ENCODE measurements around the gene ZNF678.
"Not testable (repeated sequence)": the region's sequence is repeated elsewhere in the genome, so short reads cannot be mapped to it uniquely, and the experiment has no call there.

Gene ZNF678

DNA sequence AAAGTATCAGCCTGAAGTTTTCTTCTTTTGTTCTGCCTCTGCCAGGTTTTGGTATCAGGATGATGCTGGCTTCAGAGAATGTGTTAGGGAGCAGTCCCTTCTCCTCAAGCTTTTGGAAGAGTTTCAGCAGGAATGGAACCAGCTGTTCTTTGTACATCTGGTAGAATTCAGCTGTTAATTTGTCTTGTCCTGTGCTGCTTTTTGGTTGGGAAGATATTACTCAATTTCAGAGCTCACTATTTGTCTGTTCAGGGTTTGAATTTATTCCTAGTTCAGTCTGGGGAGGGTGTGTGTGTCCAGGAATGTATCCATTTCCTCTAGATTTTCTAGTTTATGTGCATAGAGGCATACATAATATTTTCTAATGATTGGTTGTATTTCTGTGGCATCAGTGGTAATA is 12.8 kb downstream of the ZNF678 start:
- no peak overlapping the region for H3K4me3 ChIP-seq (ENCODE audit: low read depth, low read length)
- no peak for DNase-seq (ENCODE audit: low read depth)
- TF ChIP-seq, protein P1, sequence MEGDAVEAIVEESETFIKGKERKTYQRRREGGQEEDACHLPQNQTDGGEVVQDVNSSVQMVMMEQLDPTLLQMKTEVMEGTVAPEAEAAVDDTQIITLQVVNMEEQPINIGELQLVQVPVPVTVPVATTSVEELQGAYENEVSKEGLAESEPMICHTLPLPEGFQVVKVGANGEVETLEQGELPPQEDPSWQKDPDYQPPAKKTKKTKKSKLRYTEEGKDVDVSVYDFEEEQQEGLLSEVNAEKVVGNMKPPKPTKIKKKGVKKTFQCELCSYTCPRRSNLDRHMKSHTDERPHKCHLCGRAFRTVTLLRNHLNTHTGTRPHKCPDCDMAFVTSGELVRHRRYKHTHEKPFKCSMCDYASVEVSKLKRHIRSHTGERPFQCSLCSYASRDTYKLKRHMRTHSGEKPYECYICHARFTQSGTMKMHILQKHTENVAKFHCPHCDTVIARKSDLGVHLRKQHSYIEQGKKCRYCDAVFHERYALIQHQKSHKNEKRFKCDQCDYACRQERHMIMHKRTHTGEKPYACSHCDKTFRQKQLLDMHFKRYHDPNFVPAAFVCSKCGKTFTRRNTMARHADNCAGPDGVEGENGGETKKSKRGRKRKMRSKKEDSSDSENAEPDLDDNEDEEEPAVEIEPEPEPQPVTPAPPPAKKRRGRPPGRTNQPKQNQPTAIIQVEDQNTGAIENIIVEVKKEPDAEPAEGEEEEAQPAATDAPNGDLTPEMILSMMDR (conservative IDR thresholded peaks at IDR 0.05; ENCODE audit: low read depth, low read length): no peak

DNA sequence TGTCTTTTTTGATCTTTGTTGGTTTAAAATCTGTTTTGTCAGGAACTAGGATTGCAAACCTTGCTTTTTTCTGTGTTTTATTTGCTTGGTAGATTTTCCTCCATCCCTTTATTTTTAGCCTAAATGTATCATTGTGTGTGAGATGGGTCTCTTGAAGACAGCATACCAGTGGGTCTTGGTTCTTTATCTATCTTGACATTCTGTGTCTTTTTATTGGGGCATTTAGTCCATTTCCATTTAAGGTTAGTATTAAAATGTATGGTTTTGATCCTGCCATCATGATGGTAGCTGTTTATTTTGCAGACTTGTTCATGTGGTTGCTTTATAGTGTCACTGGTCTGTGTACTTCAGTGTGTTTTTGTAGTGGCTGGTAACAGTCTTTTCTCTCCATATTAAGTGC is 14.1 kb downstream of the ZNF678 start:
- H3K4me3 ChIP-seq (ENCODE audit: low read depth, low read length): no peak overlapping the region
- TF ChIP-seq, protein P1 (conservative IDR thresholded peaks at IDR 0.05; ENCODE audit: low read depth, low read length): no peak
- no peak for DNase-seq (ENCODE audit: low read depth)

DNA sequence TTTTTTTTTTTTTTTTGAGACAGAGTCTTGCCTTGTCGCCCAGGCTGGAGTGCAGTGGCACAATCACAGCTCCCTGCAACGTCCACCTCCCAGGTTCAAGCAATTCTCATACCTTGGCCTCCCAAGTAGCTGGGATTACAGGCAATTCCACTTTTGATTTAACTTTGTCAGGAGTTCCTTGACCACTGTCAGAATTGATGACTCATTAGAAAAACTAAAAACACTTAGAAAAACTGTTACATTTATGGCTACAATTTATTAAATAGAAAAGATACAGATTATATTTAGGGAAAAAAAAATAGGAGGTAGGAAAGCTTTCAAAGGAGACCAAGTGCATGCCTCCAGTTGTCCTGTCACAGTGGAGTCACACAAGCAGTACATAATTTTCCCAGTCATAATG is 20.0 kb downstream of the ZNF678 start:
- TF ChIP-seq, protein P1 (conservative IDR thresholded peaks at IDR 0.05; ENCODE audit: low read depth, low read length): no peak

DNA sequence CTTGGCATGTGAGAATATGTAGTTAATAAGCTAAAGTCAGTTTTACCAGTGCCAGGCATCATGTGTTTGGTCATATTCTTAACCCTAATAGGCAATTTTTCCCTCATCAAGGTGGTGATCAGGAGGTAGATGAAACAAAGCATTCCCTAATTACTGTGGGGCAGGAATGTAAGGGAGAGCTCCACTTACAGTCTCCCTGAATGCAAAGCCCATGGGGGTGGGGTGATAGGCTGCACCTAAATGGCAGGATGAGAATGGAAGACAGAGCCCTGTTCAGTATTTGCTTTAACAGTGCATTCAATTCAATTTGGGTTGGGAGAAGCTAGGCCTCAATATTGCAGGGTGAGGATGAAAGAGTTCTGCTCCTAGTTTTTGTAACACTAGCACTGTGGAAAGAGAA is 23.4 kb downstream of the ZNF678 start:
- TF ChIP-seq, protein P1 (conservative IDR thresholded peaks at IDR 0.05; ENCODE audit: low read depth, low read length): no peak
- H3K4me3 ChIP-seq (ENCODE audit: low read depth, low read length): no peak overlapping the region
- no peak for DNase-seq (ENCODE audit: low read depth)

More for the DNA sequence above, 20.0 kb downstream of the ZNF678 start:
- peak; percentile 6 for DNase-seq (ENCODE audit: low read depth)
- no peak overlapping the region for H3K4me3 ChIP-seq (ENCODE audit: low read depth, low read length)

DNA sequence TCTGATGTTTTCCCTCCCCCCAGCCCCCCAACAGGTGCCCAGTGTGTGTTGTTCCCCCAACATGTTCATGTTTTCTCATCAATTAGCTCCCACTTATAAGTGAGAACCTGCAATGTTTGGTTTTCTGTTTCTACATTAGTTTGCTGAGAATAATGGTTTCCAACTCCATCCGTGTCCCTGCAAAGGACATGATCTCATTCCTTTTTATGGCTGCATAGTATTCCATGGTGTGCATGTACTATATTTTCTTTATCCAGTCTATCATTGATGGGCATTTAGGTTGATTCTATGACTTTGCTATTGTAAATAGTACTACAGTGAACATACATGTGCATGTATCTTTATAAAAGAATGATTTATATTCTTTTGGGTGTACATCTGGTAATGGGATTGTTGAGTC is 24.6 kb downstream of the ZNF678 start:
- TF ChIP-seq, protein P1 (conservative IDR thresholded peaks at IDR 0.05; ENCODE audit: low read depth, low read length): no peak
- DNase-seq (ENCODE audit: low read depth): no peak

DNA sequence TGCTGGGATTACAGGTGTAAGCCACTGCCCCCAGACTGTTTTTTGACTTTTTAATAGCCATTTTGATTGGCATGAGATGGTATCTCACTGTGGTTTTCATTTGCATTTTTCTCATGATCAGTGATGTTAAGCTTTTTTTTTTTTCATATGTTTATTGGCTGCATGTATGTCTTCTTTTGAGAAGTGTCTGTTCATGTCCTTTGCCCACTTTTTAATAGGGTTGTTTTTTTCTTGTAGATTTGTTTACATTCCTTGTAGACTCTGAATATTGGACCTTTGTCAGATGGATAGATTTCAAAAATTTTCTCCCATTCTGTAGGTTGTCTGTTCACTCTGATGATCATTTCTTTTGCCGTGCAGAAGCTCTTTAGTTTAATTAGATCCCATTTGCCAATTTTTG is 25.4 kb downstream of the ZNF678 start:
- H3K4me3 ChIP-seq (ENCODE audit: low read depth, low read length); DNase-seq (ENCODE audit: low read depth): not testable (repeated sequence)

More for the DNA sequence above, 24.6 kb downstream of the ZNF678 start:
- H3K4me3 ChIP-seq (ENCODE audit: low read depth, low read length): no peak overlapping the region

GRCh38 chr1:227589777-227590176 is 26.4 kb downstream of the ZNF678 start:
- DNase-seq (ENCODE audit: low read depth); H3K4me3 ChIP-seq (ENCODE audit: low read depth, low read length): not testable (repeated sequence)

DNA sequence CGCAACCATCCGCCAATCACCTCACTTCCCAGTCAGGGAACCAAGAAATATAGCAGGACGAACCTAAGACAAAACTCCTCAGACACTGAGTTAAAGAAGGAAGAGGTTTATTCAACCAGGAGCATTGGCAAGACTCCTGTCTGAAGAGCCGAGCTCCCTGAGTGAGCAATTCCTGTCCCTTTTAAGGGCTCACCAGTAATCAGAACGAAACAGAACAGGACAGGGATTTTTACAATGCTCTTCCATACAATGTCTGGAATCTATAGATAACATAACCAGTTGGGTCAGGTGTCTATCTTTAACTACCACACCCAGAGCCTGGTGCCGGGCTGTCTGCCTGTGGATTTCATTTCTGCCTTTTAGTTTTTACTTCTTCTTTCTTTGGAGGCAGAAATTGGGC is 32.9 kb downstream of the ZNF678 start:
- H3K4me3 ChIP-seq (ENCODE audit: low read depth, low read length); DNase-seq (ENCODE audit: low read depth): not testable (repeated sequence)

DNA sequence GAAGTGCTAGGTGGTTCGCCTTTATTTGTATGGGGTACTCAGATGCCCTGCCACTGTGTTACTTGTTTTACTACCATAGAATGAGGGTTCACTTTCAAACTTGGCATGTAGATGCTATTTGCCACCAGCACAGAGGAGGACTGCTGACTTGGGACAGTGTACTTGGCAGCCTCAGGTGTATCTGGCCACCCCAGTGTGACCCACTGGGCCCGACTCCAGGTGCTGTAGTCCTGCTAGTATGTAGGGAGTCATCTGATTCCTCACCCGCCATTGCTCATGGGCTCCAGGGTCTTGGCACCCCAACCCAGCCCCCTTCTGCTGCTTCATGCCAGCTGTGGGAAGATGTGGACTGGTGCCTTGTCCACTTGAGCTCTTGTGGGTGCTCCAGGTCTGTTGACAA is 40.0 kb downstream of the ZNF678 start:
- TF ChIP-seq, protein P1 (conservative IDR thresholded peaks at IDR 0.05; ENCODE audit: low read depth, low read length): no peak
- no peak overlapping the region for H3K4me3 ChIP-seq (ENCODE audit: low read depth, low read length)
- no peak for DNase-seq (ENCODE audit: low read depth)
